A549 (cell line): ENCODE data around the gene BPIFA1.

ENCODE experiments used
- SMC3 ChIP-seq: fragments of >200 bp; sonication (Bioruptor Twin); formaldehyde crosslinking; IDR thresholded peaks from 3 replicates; pipeline ENCODE4 v1.6.1; 2018; ENCODE audit warnings: inconsistent platforms
- TF ChIP-seq, protein P1 (sequence below): fragments of >200 bp; sonication (Bioruptor Twin); formaldehyde crosslinking; IDR thresholded peaks from 3 replicates; pipeline ENCODE4 v1.5.1; 2016

- TF ChIP-seq SMC3 = no peak
- TF ChIP-seq, protein P1, sequence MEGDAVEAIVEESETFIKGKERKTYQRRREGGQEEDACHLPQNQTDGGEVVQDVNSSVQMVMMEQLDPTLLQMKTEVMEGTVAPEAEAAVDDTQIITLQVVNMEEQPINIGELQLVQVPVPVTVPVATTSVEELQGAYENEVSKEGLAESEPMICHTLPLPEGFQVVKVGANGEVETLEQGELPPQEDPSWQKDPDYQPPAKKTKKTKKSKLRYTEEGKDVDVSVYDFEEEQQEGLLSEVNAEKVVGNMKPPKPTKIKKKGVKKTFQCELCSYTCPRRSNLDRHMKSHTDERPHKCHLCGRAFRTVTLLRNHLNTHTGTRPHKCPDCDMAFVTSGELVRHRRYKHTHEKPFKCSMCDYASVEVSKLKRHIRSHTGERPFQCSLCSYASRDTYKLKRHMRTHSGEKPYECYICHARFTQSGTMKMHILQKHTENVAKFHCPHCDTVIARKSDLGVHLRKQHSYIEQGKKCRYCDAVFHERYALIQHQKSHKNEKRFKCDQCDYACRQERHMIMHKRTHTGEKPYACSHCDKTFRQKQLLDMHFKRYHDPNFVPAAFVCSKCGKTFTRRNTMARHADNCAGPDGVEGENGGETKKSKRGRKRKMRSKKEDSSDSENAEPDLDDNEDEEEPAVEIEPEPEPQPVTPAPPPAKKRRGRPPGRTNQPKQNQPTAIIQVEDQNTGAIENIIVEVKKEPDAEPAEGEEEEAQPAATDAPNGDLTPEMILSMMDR = no peak
These were observed at the start of gene BPIFA1 for GRCh38 chr20:33235696-33236095.
